ENCODE results near the gene SMIM43. TPM values are rescaled to one million over a fixed set of nuclear protein-coding genes. Genes with fewer than 3 reads are reported as not detected.
"Not testable (repeated sequence)": the region's sequence is repeated elsewhere in the genome, so short reads cannot be mapped to it uniquely, and the experiment has no call there.

The SMIM43 gene
- total RNA-seq, 1 experiment from 2014 or later = not detected

- no peak for DNase-seq (ENCODE audit: low read depth)
Observed at GRCh38 chr4:121784401-121784800, 19.4 kb upstream of the SMIM43 start.

GRCh38 chr4:121783210-121783609 lies 18.2 kb upstream of the SMIM43 start:
- DNase-seq (ENCODE audit: low read depth) = no peak

DNA sequence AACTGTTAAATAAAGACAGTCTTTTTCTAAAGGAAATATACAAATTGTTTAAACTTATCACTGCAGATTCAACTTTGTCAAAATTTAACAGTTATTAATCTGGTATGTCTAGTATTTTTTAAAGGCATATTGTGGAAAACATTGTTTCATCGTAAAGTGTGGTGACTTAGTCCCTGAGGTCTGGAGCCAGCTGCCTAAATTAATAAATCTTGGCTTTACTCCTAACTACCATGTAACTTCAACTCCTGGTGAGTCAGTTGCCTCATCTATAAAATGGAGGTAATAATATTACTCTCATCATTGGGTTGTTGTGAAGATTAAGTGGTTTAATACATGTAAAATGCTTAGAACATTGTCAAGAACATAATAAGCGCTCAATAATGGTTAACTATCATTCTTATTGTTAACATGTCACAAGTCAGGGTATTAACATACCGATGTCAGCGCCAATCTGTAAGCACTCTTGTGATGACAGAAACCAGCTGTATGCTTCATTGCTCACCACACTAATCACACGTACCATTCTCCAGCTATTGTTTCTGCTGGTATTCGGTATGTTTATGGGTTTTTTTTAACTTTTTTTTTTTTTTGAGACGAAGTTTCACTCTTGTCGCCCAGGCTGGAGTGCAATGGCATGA lies 14.1 kb upstream of the SMIM43 start:
- no peak for DNase-seq (ENCODE audit: low read depth)

GRCh38 chr4:121777625-121778024 lies 12.7 kb upstream of the SMIM43 start:
- DNase-seq (ENCODE audit: low read depth) = no peak

- no peak for DNase-seq (ENCODE audit: low read depth)
Observed at GRCh38 chr4:121776610-121777401, 11.8 kb upstream of the SMIM43 start.

- DNase-seq (ENCODE audit: low read depth) = peak; percentile 14
Observed at GRCh38 chr4:121773883-121774282, 8.9 kb upstream of the SMIM43 start.

- DNase-seq (ENCODE audit: low read depth) = no peak
Observed at GRCh38 chr4:121771869-121772268, 6.9 kb upstream of the SMIM43 start.

- no peak for DNase-seq (ENCODE audit: low read depth)
Observed at GRCh38 chr4:121769341-121769740, 4.4 kb upstream of the SMIM43 start.

- no peak for DNase-seq (ENCODE audit: low read depth)
Observed at GRCh38 chr4:121767166-121767565, 2.2 kb upstream of the SMIM43 start.

GRCh38 chr4:121765971-121766538 lies 1.1 kb upstream of the SMIM43 start:
- DNase-seq (ENCODE audit: low read depth) = no peak

- DNase-seq (ENCODE audit: low read depth) = no peak
Observed at GRCh38 chr4:121765368-121765705, 373 bp upstream of the SMIM43 start.

DNA sequence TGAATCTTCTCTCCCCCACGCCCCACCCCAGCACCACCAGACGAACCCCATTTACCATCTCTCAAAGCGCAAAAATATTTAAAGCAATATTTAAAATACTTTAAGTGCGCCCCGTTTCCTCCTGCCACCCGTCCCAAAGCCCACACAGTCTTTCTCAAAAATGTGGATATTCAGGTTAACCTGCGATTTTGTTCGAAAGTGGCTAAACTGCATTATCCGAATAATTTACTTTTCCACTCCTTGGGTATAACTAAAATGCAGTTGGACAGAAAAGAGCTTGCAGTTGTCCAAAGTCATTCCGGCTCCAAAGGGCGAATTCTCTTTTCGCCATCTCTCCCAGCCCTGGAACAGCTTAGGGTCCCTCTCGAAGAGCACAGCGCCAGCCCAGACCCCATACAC lies 662 bp downstream of the SMIM43 start:
- DNase-seq (ENCODE audit: low read depth) = no peak

DNA sequence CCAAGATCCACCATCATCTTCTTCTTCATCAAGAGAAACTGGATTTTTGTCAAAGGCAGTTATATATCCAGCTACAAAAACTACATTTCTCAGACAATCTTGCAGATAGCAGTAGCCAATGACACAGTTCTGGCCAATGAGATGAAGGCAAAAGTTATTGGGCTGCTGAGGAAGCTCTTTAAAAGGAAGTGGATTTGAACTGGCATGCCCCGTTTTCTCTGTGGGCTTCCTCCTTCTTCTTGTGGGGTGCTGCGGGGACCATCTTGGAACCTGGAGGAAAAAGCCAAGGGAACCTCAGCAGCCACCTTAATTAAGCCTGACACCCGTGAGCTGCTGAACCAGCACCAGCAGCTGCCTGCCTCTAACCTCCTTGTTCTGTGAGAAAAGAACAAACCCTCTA lies 4.8 kb downstream of the SMIM43 start:
- no peak for DNase-seq (ENCODE audit: low read depth)

DNA sequence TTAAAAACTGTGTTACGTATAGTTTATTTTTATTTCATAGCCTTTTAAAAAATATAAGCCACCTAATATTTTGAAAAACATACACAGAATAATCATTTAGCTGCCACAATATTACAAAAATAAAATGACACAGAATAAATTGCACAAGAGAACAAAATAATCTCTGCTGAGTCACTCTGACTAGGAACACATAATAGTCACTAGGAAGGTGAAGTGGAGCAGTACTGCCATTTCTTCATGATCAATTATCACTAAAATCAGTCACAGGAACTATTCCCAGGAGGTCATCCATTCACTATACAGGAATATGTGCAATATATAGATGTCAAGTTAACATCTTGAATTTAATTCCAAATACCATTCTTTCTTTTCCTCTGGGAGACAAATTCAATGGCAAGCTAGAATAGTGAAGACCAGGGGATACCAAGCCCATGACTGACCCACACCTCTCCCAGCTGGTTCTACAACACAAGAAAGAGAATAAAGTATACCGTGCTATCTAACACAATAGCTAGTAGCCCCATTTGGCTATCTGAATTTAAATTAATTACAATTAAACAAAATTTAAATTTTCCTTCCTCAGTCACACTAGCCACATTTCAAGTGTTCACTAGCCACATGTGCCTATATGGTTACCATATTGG lies 5.9 kb downstream of the SMIM43 start:
- no peak for DNase-seq (ENCODE audit: low read depth)

DNA sequence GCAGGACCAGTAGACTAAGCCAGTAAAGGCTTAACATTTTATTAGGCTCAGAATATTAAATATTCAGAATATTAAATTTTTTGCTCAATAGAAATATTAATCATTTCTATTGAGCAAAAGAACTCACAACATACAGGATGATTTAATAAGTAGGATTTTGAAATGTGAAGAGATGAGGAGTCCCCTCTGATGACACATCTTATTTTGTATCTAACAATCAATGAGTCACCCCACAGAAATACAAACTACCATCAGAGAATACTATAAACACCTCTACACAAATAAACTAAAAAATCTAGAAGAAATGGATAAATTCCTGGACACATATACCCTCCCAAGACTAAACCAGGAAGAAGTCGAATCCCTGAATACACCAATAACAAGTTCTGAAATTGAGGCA lies 12.8 kb downstream of the SMIM43 start:
- DNase-seq (ENCODE audit: low read depth) = not testable (repeated sequence)

GRCh38 chr4:121749225-121749624 lies 15.7 kb downstream of the SMIM43 start:
- no peak for DNase-seq (ENCODE audit: low read depth)

DNA sequence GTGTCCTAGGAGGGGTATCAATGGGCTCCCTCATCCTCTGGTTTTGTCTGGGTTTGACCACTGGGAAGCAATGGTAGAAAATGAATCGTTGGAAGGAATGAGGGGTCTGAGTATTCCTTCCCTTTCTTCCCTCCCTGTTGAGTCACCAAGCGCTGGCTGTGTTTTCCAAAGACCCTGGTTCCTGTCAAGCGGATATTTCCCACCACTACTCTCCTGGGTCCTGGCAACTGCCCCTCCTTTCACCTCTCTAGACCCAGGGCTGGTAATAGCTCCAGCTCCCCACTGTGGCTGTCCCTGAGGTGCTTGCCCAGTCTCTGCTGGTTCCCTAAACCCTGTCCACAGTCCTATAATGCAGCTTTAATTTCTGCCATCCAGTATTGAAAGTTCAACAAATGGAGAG lies 22.2 kb downstream of the SMIM43 start:
- DNase-seq (ENCODE audit: low read depth) = no peak

DNA sequence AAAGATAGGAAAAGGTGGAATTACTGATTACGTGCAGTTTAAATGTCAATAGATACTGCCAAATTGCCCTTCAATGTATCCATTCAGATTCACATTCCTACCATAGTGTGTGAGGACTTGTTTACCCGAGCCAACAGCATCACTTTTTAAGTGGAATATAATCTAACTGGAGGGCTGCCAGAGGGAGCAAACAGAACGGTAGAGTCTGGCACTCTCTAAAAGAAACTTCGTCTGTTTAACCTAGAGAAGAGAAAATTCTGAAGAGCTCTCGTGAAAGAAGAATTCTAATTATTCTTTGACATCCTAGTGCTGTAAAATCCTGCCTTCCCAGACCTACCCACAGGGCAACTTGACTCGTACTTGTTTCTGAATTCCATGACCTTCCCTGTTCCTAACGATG lies 23.2 kb downstream of the SMIM43 start:
- no peak for DNase-seq (ENCODE audit: low read depth)

DNA sequence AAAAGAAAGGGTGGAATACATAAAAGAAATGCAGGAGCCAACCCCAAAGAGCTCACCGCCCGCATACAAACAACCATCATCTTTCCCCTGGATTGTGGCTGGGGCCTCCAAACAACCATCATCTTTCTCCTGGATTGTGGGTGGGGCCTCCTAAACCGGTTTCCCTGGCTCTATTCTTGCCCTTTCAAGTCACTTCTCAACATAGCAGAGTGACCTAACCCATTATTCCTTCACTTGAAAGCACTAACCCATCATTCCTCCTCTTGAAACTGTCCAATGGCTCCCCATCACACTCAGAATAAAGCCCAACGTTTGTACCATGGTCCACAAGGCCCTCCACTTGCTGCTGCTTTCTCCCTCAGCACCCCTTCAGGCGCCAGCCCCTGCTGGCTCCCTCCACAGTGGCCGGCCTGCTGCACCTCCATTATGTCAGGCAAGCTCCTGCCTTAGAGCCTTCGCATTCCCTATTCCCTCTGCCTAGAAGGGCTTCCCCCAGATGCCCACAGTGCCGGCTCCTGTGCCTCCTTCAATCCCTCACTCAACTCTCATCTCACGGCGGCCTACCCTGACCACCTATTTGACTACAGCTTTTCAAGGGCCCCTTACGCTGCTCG lies 24.1 kb downstream of the SMIM43 start:
- no peak for DNase-seq (ENCODE audit: low read depth)

DNA sequence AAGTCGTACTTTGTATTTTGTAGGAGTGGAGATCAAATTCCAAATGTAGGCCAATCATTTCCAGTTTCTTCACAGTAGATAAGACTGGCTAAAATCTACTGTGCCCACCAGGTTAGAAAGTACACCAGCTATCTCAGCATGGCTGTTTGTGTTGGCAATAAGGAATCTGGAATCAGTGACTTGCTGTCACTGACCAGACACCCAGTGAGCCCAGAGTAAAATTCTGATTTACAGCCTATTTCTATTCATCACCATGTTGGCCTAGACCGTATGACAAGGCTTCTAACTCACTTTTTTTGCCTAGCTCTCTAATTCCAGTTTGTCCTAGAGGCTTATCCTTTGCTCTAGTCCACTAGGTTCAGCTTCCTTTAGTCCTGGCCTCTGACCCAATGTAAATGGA lies 25.4 kb downstream of the SMIM43 start:
- DNase-seq (ENCODE audit: low read depth) = no peak

DNA sequence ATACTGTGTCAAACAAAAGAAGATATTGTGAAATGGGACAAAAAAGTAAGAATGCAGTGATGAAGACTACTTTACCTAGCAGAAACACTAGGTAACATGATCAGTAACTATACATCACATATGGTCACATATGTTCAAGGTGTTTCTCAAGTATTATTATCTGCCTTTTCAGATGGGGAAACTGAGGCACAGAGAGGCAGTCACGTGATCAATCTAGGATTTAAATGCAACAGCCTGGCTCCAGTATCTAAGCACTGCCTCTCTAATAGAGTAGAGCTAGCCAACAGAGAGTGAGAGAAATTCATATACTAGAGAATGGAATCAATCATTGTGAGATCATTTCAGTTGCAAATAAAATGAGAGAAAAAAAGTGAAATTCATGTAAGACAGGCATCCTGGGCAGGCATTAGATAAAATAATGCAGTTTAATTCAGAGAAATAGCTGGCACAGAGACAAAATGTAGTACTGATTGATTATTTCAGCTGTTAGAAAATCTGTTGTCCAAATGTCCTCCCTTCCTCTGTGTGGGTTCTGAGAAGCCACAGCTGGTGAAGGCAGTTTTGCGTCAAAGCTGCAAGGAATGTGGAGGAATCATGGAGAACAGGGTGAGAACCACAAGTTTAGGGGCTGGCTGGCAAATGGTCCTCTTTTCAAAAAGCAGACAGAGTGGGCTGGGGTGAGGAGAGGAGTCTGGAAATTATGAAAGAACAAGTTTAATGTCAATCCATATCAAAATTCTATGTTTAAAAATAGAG lies 26.0 kb downstream of the SMIM43 start:
- DNase-seq (ENCODE audit: low read depth) = no peak

All from HT1080 (cell line).